Parathyroid adenoma (tissue), 2 donors: ENCODE data around the gene SMTNL1.

Experiments used
- H2AFZ ChIP-seq: fragments of 300-600 bp; sonication (generic); one replicate; pipeline ENCODE4 v1.7.0; 2017; ENCODE audit warnings: antibody characterized with exemption, mild to moderate bottlenecking
- H3K27ac ChIP-seq: fragments of 300-600 bp; sonication (generic); one replicate; pipeline ENCODE4 v1.7.0; 2017
- H3K27me3 ChIP-seq: fragments of 300-600 bp; sonication (generic); one replicate; pipeline ENCODE4 v1.7.0; 2017; ENCODE audit warnings: low read length; ENCODE audit not compliant: control insufficient read depth, insufficient read depth
- H3K36me3 ChIP-seq: fragments of 300-600 bp; sonication (generic); one replicate; pipeline ENCODE4 v1.7.0; 2017; ENCODE audit warnings: low read length; ENCODE audit not compliant: control insufficient read depth, insufficient read depth
- H3K4me1 ChIP-seq: fragments of 300-600 bp; sonication (generic); one replicate; pipeline ENCODE4 v1.7.0; 2017; ENCODE audit warnings: control low read depth
- H3K4me2 ChIP-seq: fragments of 300-600 bp; sonication (generic); one replicate; pipeline ENCODE4 v1.7.0; 2017; ENCODE audit warnings: low read length
- H3K4me3 ChIP-seq: fragments of 300-600 bp; sonication (generic); one replicate; pipeline ENCODE4 v1.7.0; 2017; ENCODE audit warnings: low read depth, low read length
- H3K79me2 ChIP-seq: fragments of 300-600 bp; sonication (generic); one replicate; pipeline ENCODE4 v1.7.0; 2017; ENCODE audit warnings: control low read depth
- H3K9ac ChIP-seq: fragments of 300-600 bp; sonication (generic); one replicate; pipeline ENCODE4 v1.7.0; 2017; ENCODE audit warnings: mild to moderate bottlenecking
- H3K9me3 ChIP-seq: fragments of 300-600 bp; sonication (generic); one replicate; pipeline ENCODE4 v1.7.0; 2017; ENCODE audit warnings: low read length; ENCODE audit not compliant: control insufficient read depth
- TF ChIP-seq, protein P1 (sequence below): fragments of 300-600 bp; sonication (generic); IDR thresholded peaks from one replicate; pipeline ENCODE4 v1.7.0; 2017; ENCODE audit warnings: antibody characterized with exemption, mild to moderate bottlenecking
- donor health status: primary hyperparathyroidism.

Gene SMTNL1

GRCh38 chr11:57547854-57548377 lies 10.5 kb downstream of the SMTNL1 start:
- H3K79me2 ChIP-seq, result no peaks in the 10 kb centered on the region
- no peak overlapping the region for H3K9ac ChIP-seq
- H2AFZ ChIP-seq, result no peak overlapping the region
- H3K27me3 ChIP-seq, result no peaks in the 10 kb centered on the region
- H3K4me2 ChIP-seq, result no peak overlapping the region
- no peaks in the 10 kb centered on the region for H3K9me3 ChIP-seq
- TF ChIP-seq, protein P1, sequence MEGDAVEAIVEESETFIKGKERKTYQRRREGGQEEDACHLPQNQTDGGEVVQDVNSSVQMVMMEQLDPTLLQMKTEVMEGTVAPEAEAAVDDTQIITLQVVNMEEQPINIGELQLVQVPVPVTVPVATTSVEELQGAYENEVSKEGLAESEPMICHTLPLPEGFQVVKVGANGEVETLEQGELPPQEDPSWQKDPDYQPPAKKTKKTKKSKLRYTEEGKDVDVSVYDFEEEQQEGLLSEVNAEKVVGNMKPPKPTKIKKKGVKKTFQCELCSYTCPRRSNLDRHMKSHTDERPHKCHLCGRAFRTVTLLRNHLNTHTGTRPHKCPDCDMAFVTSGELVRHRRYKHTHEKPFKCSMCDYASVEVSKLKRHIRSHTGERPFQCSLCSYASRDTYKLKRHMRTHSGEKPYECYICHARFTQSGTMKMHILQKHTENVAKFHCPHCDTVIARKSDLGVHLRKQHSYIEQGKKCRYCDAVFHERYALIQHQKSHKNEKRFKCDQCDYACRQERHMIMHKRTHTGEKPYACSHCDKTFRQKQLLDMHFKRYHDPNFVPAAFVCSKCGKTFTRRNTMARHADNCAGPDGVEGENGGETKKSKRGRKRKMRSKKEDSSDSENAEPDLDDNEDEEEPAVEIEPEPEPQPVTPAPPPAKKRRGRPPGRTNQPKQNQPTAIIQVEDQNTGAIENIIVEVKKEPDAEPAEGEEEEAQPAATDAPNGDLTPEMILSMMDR, result no peak
- H3K27ac ChIP-seq, result no peak overlapping the region
- no peaks in the 10 kb centered on the region for H3K36me3 ChIP-seq
- no peaks in the 10 kb centered on the region for H3K4me1 ChIP-seq
- no peak overlapping the region for H3K4me3 ChIP-seq

DNA sequence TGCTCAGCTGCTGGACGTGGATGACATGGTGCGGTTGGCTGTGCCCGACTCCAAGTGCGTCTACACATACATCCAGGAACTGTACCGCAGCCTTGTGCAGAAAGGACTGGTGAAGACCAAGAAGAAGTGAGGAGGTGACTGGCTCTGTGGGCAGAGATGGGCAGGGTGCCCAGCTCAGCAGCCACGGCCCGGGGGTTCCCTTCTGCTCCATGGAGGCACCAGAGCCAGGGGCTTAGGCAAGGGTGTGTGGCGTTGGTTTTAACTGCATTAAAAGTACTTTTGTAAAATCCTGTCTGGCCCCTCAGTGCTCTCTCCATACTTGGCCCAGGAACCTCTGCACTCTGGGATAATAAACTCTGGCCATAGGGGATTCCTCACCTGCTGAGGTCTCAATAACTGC lies 12.6 kb downstream of the SMTNL1 start:
- no peak overlapping the region for H2AFZ ChIP-seq
- H3K36me3 ChIP-seq, result no peaks in the 10 kb centered on the region
- H3K27me3 ChIP-seq, result no peaks in the 10 kb centered on the region
- H3K9ac ChIP-seq, result no peak overlapping the region
- H3K4me2 ChIP-seq, result no peak overlapping the region
- H3K4me3 ChIP-seq, result no peak overlapping the region
- TF ChIP-seq, protein P1, result no peak
- H3K9me3 ChIP-seq, result no peaks in the 10 kb centered on the region
- no peaks in the 10 kb centered on the region for H3K4me1 ChIP-seq
- no peak overlapping the region for H3K27ac ChIP-seq
- H3K79me2 ChIP-seq, result no peaks in the 10 kb centered on the region

DNA sequence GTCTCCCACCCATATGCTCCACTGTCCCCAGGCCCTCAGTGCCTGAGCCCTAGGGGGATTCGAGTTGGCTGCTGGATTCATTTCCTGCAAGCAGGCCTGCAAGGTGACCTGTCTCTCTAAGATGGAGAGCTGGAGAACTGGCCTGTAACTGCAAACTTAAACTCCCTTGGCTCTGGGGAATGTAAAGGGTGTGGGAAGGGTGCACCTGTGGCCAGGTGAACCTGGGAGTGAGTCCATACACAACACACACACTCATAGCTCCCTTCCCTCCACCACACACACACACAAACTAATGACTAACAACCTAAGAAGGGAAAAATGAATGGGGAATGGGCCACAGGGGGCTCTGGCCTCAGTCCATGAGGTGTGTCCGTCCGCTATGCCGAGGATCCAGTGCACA lies 14.5 kb downstream of the SMTNL1 start:
- Histone ChIP-seq H3K27me3 (no peaks in the 10 kb centered on the region), H3K27ac (no peak overlapping the region), H3K4me1 (no peaks in the 10 kb centered on the region), H3K9ac (no peak overlapping the region), H3K9me3 (no peaks in the 10 kb centered on the region), H3K4me2 (no peak overlapping the region), H3K4me3 (no peak overlapping the region), H3K36me3 (no peaks in the 10 kb centered on the region), H2AFZ (no peak overlapping the region), H3K79me2 (no peaks in the 10 kb centered on the region)
- TF ChIP-seq, protein P1, result no peak

DNA sequence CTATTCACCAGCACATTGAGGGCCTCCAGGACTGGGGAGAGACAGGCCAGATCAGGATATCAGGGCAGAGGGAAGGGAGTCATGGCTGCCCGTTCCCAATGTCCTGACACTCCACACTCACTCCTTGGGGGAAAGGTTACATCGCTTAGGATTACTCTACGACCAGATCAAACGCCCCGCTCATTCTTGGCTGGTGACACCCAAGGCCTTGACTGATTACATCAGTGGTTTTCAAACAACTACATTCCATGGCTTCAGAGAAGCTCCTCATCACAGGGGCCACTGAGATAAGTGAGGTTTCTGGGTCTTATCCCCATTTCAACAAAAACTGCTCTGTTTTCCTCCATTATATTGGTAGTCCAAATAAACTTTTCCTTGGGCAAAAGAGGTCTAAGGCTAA lies 15.1 kb downstream of the SMTNL1 start:
- Histone ChIP-seq H3K36me3 (no peaks in the 10 kb centered on the region), H3K27ac (no peak overlapping the region), H3K27me3 (no peaks in the 10 kb centered on the region), H3K4me2 (no peak overlapping the region), H3K4me1 (no peaks in the 10 kb centered on the region), H3K79me2 (no peaks in the 10 kb centered on the region), H2AFZ (no peak overlapping the region), H3K9ac (no peak overlapping the region), H3K4me3 (no peak overlapping the region), H3K9me3 (no peaks in the 10 kb centered on the region)
- TF ChIP-seq, protein P1, result no peak

DNA sequence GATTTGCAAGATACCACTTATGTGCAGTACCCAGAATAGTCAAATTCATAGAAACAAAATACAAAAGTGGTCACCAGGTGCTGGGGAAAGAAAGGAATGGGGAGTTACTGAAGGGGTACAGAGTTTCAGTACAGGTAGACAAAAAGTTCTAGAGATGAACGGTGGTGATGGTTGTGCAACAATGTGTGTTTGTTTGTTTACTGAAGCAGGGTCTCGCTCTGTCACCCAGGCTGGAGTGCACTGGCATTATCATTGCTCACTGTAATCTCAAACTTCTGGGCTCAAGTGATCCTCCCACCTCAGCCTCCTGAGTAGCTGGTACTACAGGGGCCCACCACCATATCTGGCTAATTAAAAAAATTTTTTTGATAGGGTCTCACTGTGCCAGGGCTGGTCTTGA lies 18.0 kb downstream of the SMTNL1 start:
- Histone ChIP-seq H3K27me3 (no peaks in the 10 kb centered on the region), H3K9ac (no peak overlapping the region), H3K27ac (no peak overlapping the region), H3K4me2 (no peak overlapping the region), H3K4me3 (no peak overlapping the region), H3K9me3 (no peaks in the 10 kb centered on the region), H3K36me3 (no peaks in the 10 kb centered on the region), H3K79me2 (no peaks in the 10 kb centered on the region), H2AFZ (no peak overlapping the region), H3K4me1 (no peaks in the 10 kb centered on the region)
- TF ChIP-seq, protein P1, result no peak
